ENCODE measurements around the gene NTHL1.

- TF ChIP-seq CTCF (conservative IDR thresholded peaks at IDR 0.05) (no peak), EZH2 (IDR thresholded peaks at IDR 0.05; ENCODE audit: low read depth) (no peak)
Observed at GRCh38 chr16:2030036-2030435, 17.6 kb downstream of the NTHL1 start.

Data from PC-9 (cell line).